CD4-positive, alpha-beta memory T cell (primary cell): ENCODE results near the gene RFXAP. TPM values are rescaled to one million over a fixed set of nuclear protein-coding genes. Genes with fewer than 3 reads are reported as not detected.
A peak's percentile ranks its signal among the peaks of the same experiment; 100 is the strongest.

ENCODE experiments used
- CTCF ChIA-PET: fragments of 350-600 bp; sonication (Branson Sonifier 250); formaldehyde crosslinking; loops from one replicate; lab custom pipeline; 2021; ENCODE audit warnings: inconsistent platforms; ENCODE audit not compliant: partially characterized antibody; lab: Charles Lee
- POLR2A ChIA-PET: fragments of 350-600 bp; sonication (Branson Sonifier 250); formaldehyde crosslinking; loops from one replicate; lab custom pipeline; 2021; ENCODE audit not compliant: partially characterized antibody; lab: Charles Lee
- DNase-seq, 5 donors: peaks; one replicate each; pipeline versions ENCODE4 v3.0.0 to v3.0.0-alpha.2; 2020 to 2022; ENCODE audit warnings: mixed read lengths in 1 of 5
- H3K27ac ChIP-seq: one replicate; pipeline ENCODE4 v1.7.0; 2013; ENCODE audit warnings: low read depth, low read length
- H3K27me3 ChIP-seq: 2 replicates; pipeline ENCODE4 v1.7.0; 2013; ENCODE audit warnings: mild to moderate bottlenecking, low read length, moderate library complexity; ENCODE audit not compliant: insufficient read depth
- H3K36me3 ChIP-seq: 2 replicates; pipeline ENCODE4 v1.7.0; 2013; ENCODE audit warnings: mild to moderate bottlenecking, low read length, moderate library complexity; ENCODE audit not compliant: insufficient read depth
- H3K4me1 ChIP-seq: 2 replicates; pipeline ENCODE4 v1.7.0; 2013; ENCODE audit warnings: mild to moderate bottlenecking, low read length, moderate library complexity; ENCODE audit not compliant: insufficient read depth
- H3K4me3 ChIP-seq, 2 donors: one replicate each; pipeline ENCODE4 v1.7.0; 2013; ENCODE audit warnings: low read length in 2 of 2, mild to moderate bottlenecking in 1 of 2
- H3K9me3 ChIP-seq, 2 donors: one replicate each; pipeline ENCODE4 v1.7.0; 2013; ENCODE audit warnings: low read length in 2 of 2, control low read depth in 1 of 2; ENCODE audit not compliant: control insufficient read depth in 1 of 2
- H3K27ac Mint-ChIP-seq, 7 donors: one replicate each; pipeline ENCODE4 v1.8.0; 2020 to 2021; ENCODE audit warnings: mixed read lengths in 7 of 7, mild to moderate bottlenecking in 6 of 7, inconsistent platforms in 3 of 7, moderate library complexity in 3 of 7
- H3K27me3 Mint-ChIP-seq, 2 donors: one replicate each; pipeline ENCODE4 v1.8.0; 2020 to 2021; ENCODE audit warnings: mixed read lengths in 2 of 2
- H3K36me3 Mint-ChIP-seq, 2 donors: one replicate each; pipeline ENCODE4 v1.8.0; 2020 to 2021; ENCODE audit warnings: mixed read lengths in 2 of 2, inconsistent platforms in 1 of 2, mild to moderate bottlenecking in 1 of 2
- H3K4me1 Mint-ChIP-seq, 4 donors: one replicate each; pipeline ENCODE4 v1.8.0; 2020 to 2021; ENCODE audit warnings: mixed read lengths in 4 of 4, mild to moderate bottlenecking in 1 of 4
- H3K4me3 Mint-ChIP-seq, 8 donors: one replicate each; pipeline ENCODE4 v1.8.0; 2020 to 2021; ENCODE audit warnings: mixed read lengths in 8 of 8, mild to moderate bottlenecking in 7 of 8, moderate library complexity in 6 of 8, inconsistent platforms in 3 of 8
- H3K9me3 Mint-ChIP-seq, 8 donors: one replicate each; pipeline ENCODE4 v1.8.0; 2020 to 2021; ENCODE audit warnings: mixed read lengths in 8 of 8, mild to moderate bottlenecking in 5 of 8, inconsistent platforms in 3 of 8, moderate library complexity in 1 of 8
- intact Hi-C: fragments of 100-400 bp; cut with micrococcal nuclease; formaldehyde crosslinking; loops from one replicate; pipeline ENCODE4 v1.15.1; 2023
- polyA plus RNA-seq, 2 donors: library from polyadenylated mRNA; unstranded; fragments of 300-500 nt; fragmentation: Illumina TruSeq; gene quantifications; one replicate each; pipeline ENCODE4 v1.2.3, GENCODE V29; 2021
- total RNA-seq, 2 experiments: library from RNA; stranded (reverse); gene quantifications; one replicate each; pipeline ENCODE4 v1.2.3, GENCODE V29; 2021

The RFXAP gene
- total and polyA plus RNA-seq, 4 experiments from 2014 or later: 1.6 to 9.9 (median 5.8) TPM

DNA sequence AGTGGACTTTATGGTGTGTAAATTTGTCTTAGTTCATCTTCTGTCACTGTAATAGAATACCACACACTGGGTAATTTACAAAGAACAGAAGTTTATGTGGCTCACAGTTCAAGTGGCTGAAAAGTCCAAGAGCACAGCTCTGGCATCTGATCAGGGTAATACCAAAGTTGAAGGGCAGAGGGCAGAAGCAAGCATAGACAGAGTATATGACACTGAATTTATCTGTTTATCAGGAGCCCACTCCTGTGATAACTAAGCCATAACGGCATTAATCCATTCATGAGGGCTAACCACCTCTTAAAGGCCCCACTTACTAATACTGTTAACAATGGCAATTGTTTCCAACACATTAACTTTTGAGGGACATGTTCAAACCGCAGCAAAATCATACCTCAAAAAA, 4.0 kb upstream of the RFXAP start:
- ChIA-PET CTCF (interaction anchor here (1.9 kb wide), 1 partner anchor 11 kb away, joined by 5 read pairs; no protein-coding TSS in a partner anchor), POLR2A (no interaction called here)
- peaks cover 3 to 14% of the 10 kb centered on the region in 2 donors for H3K27me3 Mint-ChIP-seq
- peaks cover 11% of the 10 kb centered on the region for H3K4me1 ChIP-seq
- H3K27me3 ChIP-seq: peaks cover 2% of the 10 kb centered on the region
- peaks cover 0 to 4% of the 10 kb centered on the region in 2 donors for H3K36me3 Mint-ChIP-seq
- no peak overlapping the region for H3K4me3 ChIP-seq
- no peak overlapping the region for H3K27ac Mint-ChIP-seq
- H3K4me1 Mint-ChIP-seq: peaks cover 11 to 20% (median 15%) of the 10 kb centered on the region in 4 donors
- no peak overlapping the region for H3K4me3 Mint-ChIP-seq
- peaks cover 0 to 2% (median 0%) of the 10 kb centered on the region in 8 donors for H3K9me3 Mint-ChIP-seq
- intact Hi-C loops: no loop called here
- DNase-seq: peak in 2 of 5 donors; percentile 9 to 19
- no peak overlapping the region for H3K27ac ChIP-seq
- H3K9me3 ChIP-seq: no peaks in the 10 kb centered on the region
- H3K36me3 ChIP-seq: no peaks in the 10 kb centered on the region

DNA sequence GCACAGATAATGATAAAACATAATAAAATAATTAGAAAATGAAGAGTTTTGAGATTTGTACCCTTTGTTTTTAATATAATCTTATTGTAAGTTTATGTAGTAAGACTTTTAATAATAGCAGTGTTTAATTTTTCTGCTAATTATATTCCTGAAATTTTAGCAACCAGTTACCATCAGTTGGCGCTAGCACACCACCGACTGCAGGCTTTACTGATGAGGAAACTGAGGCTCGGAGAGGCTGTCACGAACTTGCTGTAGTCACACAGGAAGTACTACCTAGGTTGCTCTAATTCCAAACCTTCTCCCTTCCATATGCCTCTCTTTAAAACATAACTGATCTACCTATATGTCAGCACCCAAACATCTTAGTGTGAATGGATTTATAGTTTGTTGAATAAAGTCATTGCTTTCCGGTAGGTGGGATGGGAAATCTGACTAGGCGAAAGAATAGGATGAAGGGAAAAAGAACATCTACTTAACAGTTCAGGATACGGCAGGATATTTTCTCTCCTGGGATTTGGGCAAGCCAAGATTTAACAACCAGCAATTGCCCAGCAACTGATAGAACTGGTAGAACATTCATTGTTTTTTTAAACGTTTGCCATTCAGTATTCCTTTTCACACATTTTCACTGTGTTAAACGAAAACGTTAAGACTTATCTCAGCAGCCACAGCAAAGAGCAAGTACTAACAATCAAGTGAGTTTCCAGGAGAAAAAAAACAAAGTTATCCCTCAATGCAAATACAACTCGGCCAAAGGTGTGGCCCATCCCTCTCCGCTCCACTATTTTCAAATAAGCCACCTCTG, 822 bp upstream of the RFXAP start:
- Mint-ChIP-seq H3K27me3 (peaks cover 0 to 12% of the 10 kb centered on the region in 2 donors), H3K36me3 (peaks cover 0 to 6% of the 10 kb centered on the region in 2 donors), H3K27ac (peak overlapping the region; percentile 85 to 95 (median 95)), H3K4me1 (peaks cover 30 to 48% (median 37%) of the 10 kb centered on the region in 4 donors), H3K9me3 (peaks cover 0 to 2% (median 0%) of the 10 kb centered on the region in 8 donors), H3K4me3 (peak overlapping the region; percentile 91 to 97 (median 95))
- Histone ChIP-seq H3K27me3 (no peaks in the 10 kb centered on the region), H3K27ac (peak overlapping the region; percentile 85), H3K9me3 (no peaks in the 10 kb centered on the region), H3K4me3 (peak overlapping the region; percentile 76 to 86), H3K36me3 (no peaks in the 10 kb centered on the region), H3K4me1 (peaks cover 42% of the 10 kb centered on the region)
- no peak for DNase-seq
- ChIA-PET CTCF (no interaction called here), POLR2A (no interaction called here)
- intact Hi-C loops: loop anchor here (2.0 kb wide), 1 partner anchor 241 kb away; the partner anchor contains the start of gene SUPT20H

DNA sequence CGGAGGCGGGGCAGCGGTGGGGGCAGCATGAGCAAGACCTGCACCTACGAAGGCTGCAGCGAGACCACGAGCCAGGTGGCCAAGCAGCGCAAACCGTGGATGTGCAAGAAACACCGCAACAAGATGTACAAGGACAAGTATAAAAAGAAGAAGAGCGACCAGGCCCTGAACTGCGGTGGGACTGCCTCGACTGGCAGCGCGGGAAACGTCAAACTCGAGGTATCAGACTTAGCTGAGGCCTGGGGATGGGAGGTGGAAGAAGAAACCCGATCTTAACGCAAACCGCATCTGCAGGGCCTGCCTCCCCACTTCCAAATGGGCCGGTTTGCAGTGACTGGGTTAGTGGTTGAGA, 693 bp downstream of the RFXAP start:
- Histone ChIP-seq H3K4me3 (peak overlapping the region; percentile 76 to 86), H3K27ac (peak overlapping the region; percentile 85), H3K9me3 (no peaks in the 10 kb centered on the region), H3K4me1 (peaks cover 47% of the 10 kb centered on the region), H3K27me3 (no peaks in the 10 kb centered on the region), H3K36me3 (no peaks in the 10 kb centered on the region)
- Mint-ChIP-seq H3K9me3 (no peaks in the 10 kb centered on the region), H3K27ac (peak overlapping the region; percentile 85 to 96 (median 92)), H3K4me3 (peak overlapping the region; percentile 91 to 97 (median 95)), H3K27me3 (peaks cover 0 to 2% of the 10 kb centered on the region in 2 donors), H3K36me3 (peaks cover 0 to 6% of the 10 kb centered on the region in 2 donors), H3K4me1 (peaks cover 36 to 63% (median 48%) of the 10 kb centered on the region in 4 donors)
- peak in 3 of 5 donors; percentile 33 to 58 (median 40) for DNase-seq
- POLR2A ChIA-PET: no interaction called here
- intact Hi-C loops: loop anchor here (1.0 to 2.0 kb wide), 4 partner anchors 181 to 1530 kb away; partner anchors contain the start of genes EXOSC8, SPART, SUPT20H and UFM1
- CTCF ChIA-PET: no interaction called here

DNA sequence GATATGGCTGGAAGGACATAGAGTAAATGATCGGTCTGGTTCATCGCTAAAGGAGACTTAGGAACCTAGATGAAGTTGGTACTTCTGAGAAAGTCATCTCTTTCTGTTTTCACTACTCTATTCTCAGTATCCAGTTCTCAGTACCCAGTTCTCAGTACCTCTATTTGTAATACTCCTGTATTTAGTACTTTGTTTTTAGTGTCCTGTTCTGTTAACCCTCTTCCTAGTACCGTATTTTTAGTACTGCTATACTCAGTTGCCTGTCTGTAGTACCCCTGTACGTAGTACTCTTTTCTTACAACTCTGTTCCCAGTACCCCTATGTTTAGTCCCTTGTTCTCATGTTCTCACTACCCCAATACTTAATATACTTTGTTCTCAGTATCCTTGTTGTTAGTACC, 1.2 kb downstream of the RFXAP start:
- Histone ChIP-seq H3K27me3 (no peaks in the 10 kb centered on the region), H3K9me3 (no peaks in the 10 kb centered on the region)

DNA sequence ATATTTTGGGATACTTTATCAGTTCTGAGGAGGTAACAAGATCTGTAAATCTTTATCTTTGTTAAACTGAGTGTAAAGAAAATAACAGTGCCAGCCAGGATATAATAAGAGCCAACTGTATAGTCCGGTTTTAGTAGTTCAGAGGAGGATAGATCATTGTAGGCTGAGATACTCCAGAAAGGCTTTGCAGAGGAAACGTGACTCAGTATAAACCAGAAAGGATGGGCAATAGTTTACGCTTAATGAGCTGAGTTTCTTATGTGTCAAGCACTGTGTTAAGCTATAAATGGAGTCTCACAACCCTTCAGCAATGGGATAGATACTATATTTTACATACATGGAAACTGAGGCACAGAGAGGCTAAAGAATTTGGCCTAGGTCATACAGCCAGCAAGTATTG, 3.8 kb downstream of the RFXAP start:
- Histone ChIP-seq H3K36me3 (no peaks in the 10 kb centered on the region), H3K9me3 (no peaks in the 10 kb centered on the region), H3K4me1 (peaks cover 47% of the 10 kb centered on the region), H3K27ac (no peak overlapping the region), H3K27me3 (no peaks in the 10 kb centered on the region), H3K4me3 (no peak overlapping the region)
- ChIA-PET CTCF (no interaction called here), POLR2A (no interaction called here)
- Mint-ChIP-seq H3K4me1 (peaks cover 36 to 68% (median 54%) of the 10 kb centered on the region in 4 donors), H3K27me3 (no peaks in the 10 kb centered on the region), H3K36me3 (peaks cover 4 to 21% of the 10 kb centered on the region in 2 donors), H3K9me3 (peaks cover 0 to 2% (median 0%) of the 10 kb centered on the region in 8 donors), H3K4me3 (peak overlapping the region in 2 of 8 donors; percentile 17 to 20), H3K27ac (no peak overlapping the region)
- no peak for DNase-seq
- intact Hi-C loops: no loop called here

More for the DNA sequence above, 1.2 kb downstream of the RFXAP start:
- Histone ChIP-seq H3K4me3 (peak overlapping the region in 1 of 2 donors; percentile 76), H3K36me3 (no peaks in the 10 kb centered on the region), H3K4me1 (peaks cover 47% of the 10 kb centered on the region), H3K27ac (peak overlapping the region; percentile 85)
- H3K36me3 Mint-ChIP-seq: peaks cover 0 to 10% of the 10 kb centered on the region in 2 donors
- peaks cover 36 to 68% (median 53%) of the 10 kb centered on the region in 4 donors for H3K4me1 Mint-ChIP-seq
- no peaks in the 10 kb centered on the region for H3K9me3 Mint-ChIP-seq
- DNase-seq: peak in 1 of 5 donors; percentile 9
- peaks cover 0 to 2% of the 10 kb centered on the region in 2 donors for H3K27me3 Mint-ChIP-seq
- intact Hi-C loops: no loop called here
- ChIA-PET CTCF (no interaction called here), POLR2A (no interaction called here)
- peak overlapping the region; percentile 91 to 97 (median 95) for H3K4me3 Mint-ChIP-seq
- H3K27ac Mint-ChIP-seq: peak overlapping the region; percentile 85 to 96 (median 92)

DNA sequence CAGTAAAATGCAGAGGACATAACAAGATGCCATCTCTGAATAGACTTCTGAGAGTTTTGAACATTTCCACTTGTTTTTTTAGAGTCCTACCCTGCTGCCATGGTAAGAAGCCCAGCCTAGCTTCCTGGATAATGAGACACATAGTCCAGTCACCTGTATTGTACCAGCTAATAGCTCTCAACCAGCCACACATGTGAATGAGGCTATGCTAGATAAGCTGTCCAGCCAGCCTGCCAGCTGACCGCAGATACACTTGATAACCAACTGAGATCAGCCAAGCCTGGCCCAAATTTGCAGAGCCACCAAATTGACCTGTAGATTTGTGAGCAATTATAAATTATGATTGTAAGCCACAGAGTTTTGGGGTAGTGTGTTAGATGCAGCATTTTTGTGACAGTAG, 10.7 kb downstream of the RFXAP start:
- Mint-ChIP-seq H3K27me3 (no peaks in the 10 kb centered on the region), H3K27ac (peak overlapping the region in 1 of 7 donors; percentile 53), H3K4me1 (peaks cover 0 to 10% (median 6%) of the 10 kb centered on the region in 4 donors), H3K9me3 (peaks cover 0 to 2% (median 0%) of the 10 kb centered on the region in 8 donors), H3K4me3 (no peak overlapping the region), H3K36me3 (peaks cover 22 to 44% of the 10 kb centered on the region in 2 donors)
- intact Hi-C loops: no loop called here
- ChIA-PET POLR2A (no interaction called here), CTCF (interaction anchor here (1.1 kb wide), 1 partner anchor 17 kb away, joined by 3 read pairs; no protein-coding TSS in a partner anchor)
- Histone ChIP-seq H3K4me1 (no peaks in the 10 kb centered on the region), H3K9me3 (no peaks in the 10 kb centered on the region), H3K27ac (no peak overlapping the region), H3K36me3 (peaks cover 5% of the 10 kb centered on the region), H3K27me3 (no peaks in the 10 kb centered on the region), H3K4me3 (no peak overlapping the region)
- DNase-seq: no peak

DNA sequence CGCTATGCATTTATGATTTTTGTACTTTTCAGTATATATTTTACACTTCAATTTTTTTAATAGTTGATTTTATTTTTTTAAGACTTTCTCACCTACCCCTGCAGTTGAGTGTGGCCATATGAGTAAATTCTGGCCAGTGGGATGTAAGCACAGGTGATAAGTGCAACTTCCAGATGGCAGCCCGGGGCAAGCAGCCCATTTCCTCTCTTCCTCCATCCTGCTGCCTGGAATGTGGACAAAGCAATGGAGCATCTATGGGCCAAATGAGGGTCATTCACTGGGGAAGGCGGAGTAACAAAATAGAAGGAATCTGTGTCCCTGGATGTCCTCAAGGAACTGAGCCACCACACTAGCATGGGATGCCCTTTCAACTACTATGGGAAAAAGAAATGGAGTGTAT, 12.3 kb downstream of the RFXAP start:
- ChIA-PET CTCF (interaction anchor here (1.4 kb wide), 1 partner anchor 10 kb away, joined by 5 read pairs; no protein-coding TSS in a partner anchor), POLR2A (no interaction called here)
- DNase-seq: no peak
- Mint-ChIP-seq H3K36me3 (peaks cover 22 to 40% of the 10 kb centered on the region in 2 donors), H3K4me1 (peaks cover 0 to 5% (median 1%) of the 10 kb centered on the region in 4 donors), H3K27ac (no peak overlapping the region), H3K27me3 (no peaks in the 10 kb centered on the region), H3K9me3 (peaks cover 0 to 2% (median 0%) of the 10 kb centered on the region in 8 donors), H3K4me3 (no peak overlapping the region)
- Histone ChIP-seq H3K27me3 (no peaks in the 10 kb centered on the region), H3K4me3 (no peak overlapping the region), H3K4me1 (no peaks in the 10 kb centered on the region), H3K9me3 (no peaks in the 10 kb centered on the region), H3K36me3 (peaks cover 5% of the 10 kb centered on the region), H3K27ac (no peak overlapping the region)
- intact Hi-C loops: no loop called here
